Endometrium (tissue), 2 donors: Measurements from ENCODE around the gene TMA7B.
"Not testable (repeated sequence)": the region's sequence is repeated elsewhere in the genome, so short reads cannot be mapped to it uniquely, and the experiment has no call there.

Experiments used
- FAIRE-seq: peaks from 2 replicates; lab custom pipeline; 2012; peaks lifted over from hg19 to GRCh38; lab: Jason Lieb, UNC
- donor health status: control.
- donor health status: control.

Gene TMA7B

GRCh38 chr22:39984746-39985145, 24.5 kb downstream of the TMA7B start:
- FAIRE-seq: no peak

- no peak for FAIRE-seq
These were observed 25.3 kb downstream of the TMA7B start for GRCh38 chr22:39985383-39986035.

- no peak for FAIRE-seq
These were observed 28.4 kb downstream of the TMA7B start for GRCh38 chr22:39988386-39989114.

GRCh38 chr22:39989633-39990032, 29.4 kb downstream of the TMA7B start:
- no peak for FAIRE-seq

- no peak for FAIRE-seq
These were observed 30.5 kb downstream of the TMA7B start for GRCh38 chr22:39990686-39991085.

GRCh38 chr22:39991159-39991860, 31.1 kb downstream of the TMA7B start:
- FAIRE-seq: no peak

GRCh38 chr22:39992088-39992826, 32.1 kb downstream of the TMA7B start:
- no peak for FAIRE-seq

GRCh38 chr22:39992894-39993293, 32.7 kb downstream of the TMA7B start:
- not testable (repeated sequence) for FAIRE-seq

- no peak for FAIRE-seq
These were observed 33.9 kb downstream of the TMA7B start for GRCh38 chr22:39994041-39994565.

- no peak for FAIRE-seq
These were observed 34.6 kb downstream of the TMA7B start, which contains the start of gene FAM83F for GRCh38 chr22:39994566-39995392. TSS of gene FAM83F (plus strand) at chr22:39994954. CDS start at chr22:39995043, 89 bp downstream.

- FAIRE-seq: no peak
These were observed 35.4 kb downstream of the TMA7B start for GRCh38 chr22:39995393-39996252.

- FAIRE-seq: no peak
These were observed 36.5 kb downstream of the TMA7B start for GRCh38 chr22:39996732-39997131.

- FAIRE-seq: no peak
These were observed 37.2 kb downstream of the TMA7B start for GRCh38 chr22:39997421-39997820.

GRCh38 chr22:39997939-39998726, 37.9 kb downstream of the TMA7B start:
- no peak for FAIRE-seq

- no peak for FAIRE-seq
These were observed 39.1 kb downstream of the TMA7B start for GRCh38 chr22:39999144-39999757.

- FAIRE-seq: no peak
These were observed 40.0 kb downstream of the TMA7B start for GRCh38 chr22:40000171-40000570.

- no peak for FAIRE-seq
These were observed 40.9 kb downstream of the TMA7B start for GRCh38 chr22:40001106-40001505.

GRCh38 chr22:40001800-40002577, 41.8 kb downstream of the TMA7B start:
- no peak for FAIRE-seq
